T47D (cell line): ENCODE data around the gene TMIGD3.

Source experiments
- DNase-seq, 2 experiments: peaks; one replicate each; pipeline versions ENCODE4 v3.0.0 to v3.0.0-alpha.2; 2011 to 2012; ENCODE audit warnings: low read depth in 1 of 2, low spot score in 1 of 2
- JUND ChIP-seq: IDR thresholded peaks from 2 replicates; pipeline ENCODE4 v1.6.1; 2012; ENCODE audit warnings: low read depth
- in situ Hi-C: cut with HindIII; loops from 2 replicates; pipeline ENCODE4 v1.10.0; 2016; ENCODE audit warnings: low sequenced_read_pairs, low pct_unique_long_range_greater_than_20kb

Gene TMIGD3

GRCh38 chr1:111448482-111448917 is 54.9 kb downstream of the TMIGD3 start:
- no peak for DNase-seq
- in situ Hi-C loops = no loop called here
- TF ChIP-seq JUND = no peak

GRCh38 chr1:111446967-111447892 is 56.2 kb downstream of the TMIGD3 start:
- peak in 1 of 2 experiments; percentile 26 for DNase-seq
- in situ Hi-C loops = no loop called here
- no peak for TF ChIP-seq JUND

GRCh38 chr1:111446546-111446945 is 56.9 kb downstream of the TMIGD3 start:
- in situ Hi-C loops = no loop called here
- no peak for DNase-seq
- TF ChIP-seq JUND = no peak

GRCh38 chr1:111444031-111444430 is 59.4 kb downstream of the TMIGD3 start:
- no peak for DNase-seq
- TF ChIP-seq JUND = no peak
- in situ Hi-C loops = no loop called here

GRCh38 chr1:111442457-111442856 is 61.0 kb downstream of the TMIGD3 start:
- TF ChIP-seq JUND = no peak
- in situ Hi-C loops = no loop called here
- no peak for DNase-seq

GRCh38 chr1:111441573-111442192 is 61.8 kb downstream of the TMIGD3 start:
- no peak for TF ChIP-seq JUND
- in situ Hi-C loops = no loop called here
- DNase-seq = peak in 1 of 2 experiments; percentile 44

GRCh38 chr1:111439461-111440351 is 63.7 kb downstream of the TMIGD3 start:
- no peak for DNase-seq
- TF ChIP-seq JUND = no peak
- in situ Hi-C loops = no loop called here

GRCh38 chr1:111436726-111437125 is 66.7 kb downstream of the TMIGD3 start:
- in situ Hi-C loops = no loop called here
- TF ChIP-seq JUND = no peak
- DNase-seq = no peak
